Measurements from ENCODE around the gene SLF2. TPM values are rescaled to one million over a fixed set of nuclear protein-coding genes. Genes with fewer than 3 reads are reported as not detected.

The SLF2 gene
- total RNA-seq, 1 donor: 39.1 TPM

DNA sequence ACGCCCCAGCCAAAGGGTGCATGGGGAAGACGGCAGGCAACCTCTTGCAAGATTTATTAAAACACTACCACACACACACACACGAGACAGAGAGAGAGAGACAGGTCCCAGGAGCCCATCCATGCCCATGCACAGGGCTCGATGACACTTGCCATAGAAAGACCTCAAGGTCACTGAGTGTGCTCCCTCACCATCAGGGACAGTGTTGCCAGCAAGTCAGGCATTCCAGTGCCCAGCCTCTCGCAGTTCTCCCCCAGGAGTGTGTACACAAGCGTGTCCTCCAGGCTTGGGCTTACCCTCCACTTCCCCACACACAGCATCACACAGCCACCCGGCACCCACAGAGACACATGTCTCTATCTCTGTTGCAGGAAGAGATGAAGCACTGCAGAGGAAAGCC, 46.8 kb upstream of the SLF2 start:
- Histone ChIP-seq H3K27ac (ENCODE audit: low read depth, low read length) (no peak overlapping the region), H3K79me2 (ENCODE audit: insufficient read depth, low read length) (no peaks in the 10 kb centered on the region), H3K4me1 (ENCODE audit: insufficient read depth, low read length) (no peaks in the 10 kb centered on the region), H3K4me2 (ENCODE audit: insufficient read depth, low read length) (no peak overlapping the region), H4K20me1 (ENCODE audit: insufficient read depth, low read length) (no peaks in the 10 kb centered on the region), H3K4me3 (ENCODE audit: insufficient read depth, low read length) (no peak overlapping the region), H3K9me3 (ENCODE audit: low read depth, low read length) (no peaks in the 10 kb centered on the region), H3K27me3 (ENCODE audit: insufficient read depth, low read length) (peaks cover 50% of the 10 kb centered on the region), H2AFZ (ENCODE audit: low read length) (no peak overlapping the region), H3K36me3 (ENCODE audit: insufficient read depth, low read length) (no peaks in the 10 kb centered on the region)
- peak; percentile 53 for DNase-seq (ENCODE audit: insufficient read length, low spot score, missing footprints)
- TF ChIP-seq, protein P1, sequence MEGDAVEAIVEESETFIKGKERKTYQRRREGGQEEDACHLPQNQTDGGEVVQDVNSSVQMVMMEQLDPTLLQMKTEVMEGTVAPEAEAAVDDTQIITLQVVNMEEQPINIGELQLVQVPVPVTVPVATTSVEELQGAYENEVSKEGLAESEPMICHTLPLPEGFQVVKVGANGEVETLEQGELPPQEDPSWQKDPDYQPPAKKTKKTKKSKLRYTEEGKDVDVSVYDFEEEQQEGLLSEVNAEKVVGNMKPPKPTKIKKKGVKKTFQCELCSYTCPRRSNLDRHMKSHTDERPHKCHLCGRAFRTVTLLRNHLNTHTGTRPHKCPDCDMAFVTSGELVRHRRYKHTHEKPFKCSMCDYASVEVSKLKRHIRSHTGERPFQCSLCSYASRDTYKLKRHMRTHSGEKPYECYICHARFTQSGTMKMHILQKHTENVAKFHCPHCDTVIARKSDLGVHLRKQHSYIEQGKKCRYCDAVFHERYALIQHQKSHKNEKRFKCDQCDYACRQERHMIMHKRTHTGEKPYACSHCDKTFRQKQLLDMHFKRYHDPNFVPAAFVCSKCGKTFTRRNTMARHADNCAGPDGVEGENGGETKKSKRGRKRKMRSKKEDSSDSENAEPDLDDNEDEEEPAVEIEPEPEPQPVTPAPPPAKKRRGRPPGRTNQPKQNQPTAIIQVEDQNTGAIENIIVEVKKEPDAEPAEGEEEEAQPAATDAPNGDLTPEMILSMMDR (IDR thresholded peaks at IDR 0.05; ENCODE audit: extremely low read depth, low read depth, low read length): no peak

DNA sequence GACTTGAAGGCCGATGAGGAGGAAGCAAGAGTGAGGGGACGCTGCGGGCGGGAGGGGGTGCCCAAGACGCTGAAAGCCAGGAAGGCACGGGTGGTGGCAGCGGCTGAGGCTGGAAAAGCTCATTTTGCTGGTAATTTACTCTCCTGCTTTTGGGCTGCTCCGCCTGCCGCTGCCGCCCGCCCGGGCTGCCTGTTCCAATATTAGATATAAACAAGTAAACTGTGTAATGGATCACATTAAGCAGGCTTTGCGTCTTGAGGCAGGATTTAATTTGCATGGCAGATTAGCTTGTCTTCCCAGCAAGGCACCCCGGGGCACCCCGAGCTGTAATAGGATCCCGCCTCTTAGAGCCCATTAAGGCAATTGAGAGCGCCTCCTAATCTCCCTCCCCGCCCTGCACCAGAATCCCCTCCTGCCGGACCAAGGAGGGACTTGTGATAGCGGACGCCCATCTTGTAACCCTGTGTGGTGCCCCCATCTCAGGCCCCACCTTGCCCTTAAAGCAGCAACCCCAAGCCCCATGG, 46.1 kb upstream of the SLF2 start:
- Histone ChIP-seq H3K4me3 (ENCODE audit: insufficient read depth, low read length) (no peak overlapping the region), H3K27me3 (ENCODE audit: insufficient read depth, low read length) (peaks cover 50% of the 10 kb centered on the region), H3K27ac (ENCODE audit: low read depth, low read length) (no peak overlapping the region), H2AFZ (ENCODE audit: low read length) (no peak overlapping the region), H3K9me3 (ENCODE audit: low read depth, low read length) (no peaks in the 10 kb centered on the region), H3K4me1 (ENCODE audit: insufficient read depth, low read length) (no peaks in the 10 kb centered on the region), H3K36me3 (ENCODE audit: insufficient read depth, low read length) (no peaks in the 10 kb centered on the region), H3K79me2 (ENCODE audit: insufficient read depth, low read length) (no peaks in the 10 kb centered on the region), H3K4me2 (ENCODE audit: insufficient read depth, low read length) (no peak overlapping the region), H4K20me1 (ENCODE audit: insufficient read depth, low read length) (no peaks in the 10 kb centered on the region)
- TF ChIP-seq, protein P1 (IDR thresholded peaks at IDR 0.05; ENCODE audit: extremely low read depth, low read depth, low read length): no peak
- no peak for DNase-seq (ENCODE audit: insufficient read length, low spot score, missing footprints)

DNA sequence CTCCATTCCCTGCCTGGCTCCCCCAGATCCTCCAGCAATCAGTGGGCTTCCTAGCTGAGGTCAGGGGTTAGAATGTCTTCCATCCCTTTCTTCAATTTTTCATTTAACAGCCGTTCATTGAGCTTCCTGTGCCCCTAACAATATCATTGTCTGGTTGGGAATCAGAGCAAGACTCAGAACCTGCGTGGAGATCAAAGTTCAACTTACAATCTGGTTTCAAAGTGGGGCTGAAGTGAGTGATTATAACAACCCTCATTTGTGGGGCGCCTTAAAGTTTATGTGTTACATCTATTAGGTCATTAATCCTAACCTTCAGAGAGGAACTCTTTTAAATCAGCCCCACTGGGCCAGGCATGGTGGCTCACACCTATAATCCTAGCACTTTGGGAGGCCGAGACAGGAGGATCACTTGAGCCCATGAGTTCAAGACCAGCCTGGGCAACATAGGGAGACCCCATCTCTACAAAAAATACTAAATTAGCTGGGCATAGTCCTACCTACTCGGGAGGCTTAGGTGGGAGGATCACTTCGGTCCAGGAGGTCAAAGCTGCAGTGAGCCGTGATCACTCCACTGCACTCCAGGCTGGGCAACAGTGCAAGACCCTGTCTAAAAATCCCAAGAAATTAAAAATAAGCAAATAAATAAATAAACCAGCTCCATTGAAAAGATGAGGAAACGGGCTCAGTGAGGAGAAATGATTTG, 45.4 kb upstream of the SLF2 start:
- H4K20me1 ChIP-seq (ENCODE audit: insufficient read depth, low read length): no peaks in the 10 kb centered on the region
- H3K4me1 ChIP-seq (ENCODE audit: insufficient read depth, low read length): peaks cover 5% of the 10 kb centered on the region
- peaks cover 50% of the 10 kb centered on the region for H3K27me3 ChIP-seq (ENCODE audit: insufficient read depth, low read length)
- H3K27ac ChIP-seq (ENCODE audit: low read depth, low read length): no peak overlapping the region
- H3K36me3 ChIP-seq (ENCODE audit: insufficient read depth, low read length): no peaks in the 10 kb centered on the region
- no peak overlapping the region for H2AFZ ChIP-seq (ENCODE audit: low read length)
- no peaks in the 10 kb centered on the region for H3K9me3 ChIP-seq (ENCODE audit: low read depth, low read length)
- TF ChIP-seq, protein P1 (IDR thresholded peaks at IDR 0.05; ENCODE audit: extremely low read depth, low read depth, low read length): no peak
- no peak overlapping the region for H3K4me3 ChIP-seq (ENCODE audit: insufficient read depth, low read length)
- DNase-seq (ENCODE audit: insufficient read length, low spot score, missing footprints): no peak
- H3K4me2 ChIP-seq (ENCODE audit: insufficient read depth, low read length): no peak overlapping the region
- no peaks in the 10 kb centered on the region for H3K79me2 ChIP-seq (ENCODE audit: insufficient read depth, low read length)

DNA sequence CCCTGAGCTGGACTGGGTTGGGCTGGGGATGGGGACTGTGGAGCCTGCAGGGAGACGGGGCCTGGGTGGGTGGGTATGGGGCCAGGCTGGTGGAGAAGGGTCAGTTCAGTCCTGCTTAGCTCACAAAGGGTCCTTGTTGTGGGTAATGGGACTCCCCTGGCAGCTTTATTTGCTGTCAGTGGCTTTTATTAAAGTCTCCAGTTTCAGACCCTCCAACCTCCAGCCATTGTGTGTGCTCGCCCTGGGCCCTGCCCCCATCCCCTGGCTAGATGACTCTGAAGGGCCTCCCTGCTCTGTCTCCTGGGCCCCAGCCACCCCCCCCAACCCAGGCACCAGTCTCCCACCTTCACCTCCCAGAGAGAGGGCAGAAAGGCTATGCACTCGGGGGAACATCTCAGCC, 44.4 kb upstream of the SLF2 start:
- H4K20me1 ChIP-seq (ENCODE audit: insufficient read depth, low read length): no peaks in the 10 kb centered on the region
- H3K79me2 ChIP-seq (ENCODE audit: insufficient read depth, low read length): no peaks in the 10 kb centered on the region
- no peak overlapping the region for H2AFZ ChIP-seq (ENCODE audit: low read length)
- TF ChIP-seq, protein P1 (IDR thresholded peaks at IDR 0.05; ENCODE audit: extremely low read depth, low read depth, low read length): no peak
- H3K4me2 ChIP-seq (ENCODE audit: insufficient read depth, low read length): no peak overlapping the region
- DNase-seq (ENCODE audit: insufficient read length, low spot score, missing footprints): no peak
- H3K27ac ChIP-seq (ENCODE audit: low read depth, low read length): no peak overlapping the region
- no peak overlapping the region for H3K4me3 ChIP-seq (ENCODE audit: insufficient read depth, low read length)
- H3K9me3 ChIP-seq (ENCODE audit: low read depth, low read length): no peaks in the 10 kb centered on the region
- no peaks in the 10 kb centered on the region for H3K36me3 ChIP-seq (ENCODE audit: insufficient read depth, low read length)
- H3K27me3 ChIP-seq (ENCODE audit: insufficient read depth, low read length): peaks cover 47% of the 10 kb centered on the region
- H3K4me1 ChIP-seq (ENCODE audit: insufficient read depth, low read length): peaks cover 5% of the 10 kb centered on the region

Data from osteoblast (primary cell).